HEK293 (cell line): ENCODE results near the gene ZNF766.
"Not testable (repeated sequence)": the region's sequence is repeated elsewhere in the genome, so short reads cannot be mapped to it uniquely, and the experiment has no call there.

Source experiments
- CTCF ChIA-PET: fragments of 350-600 bp; formaldehyde crosslinking; extraction: SDS; loops from one replicate; lab custom pipeline; 2021; ENCODE audit warnings: antibody characterized with exemption; lab: Yijun Ruan, JAX
- POLR2A ChIA-PET: fragments of 300-600 bp; formaldehyde crosslinking; extraction: SDS; loops from one replicate; lab custom pipeline; 2020; ENCODE audit warnings: antibody characterized with exemption, inconsistent platforms; lab: Yijun Ruan, JAX
- H3K27ac ChIP-seq: fragments of 200-500 bp; sonication (Bioruptor generic); 2 replicates; pipeline ENCODE4 v1.5.1; 2014; ENCODE audit warnings: low read depth, low read length, control low read depth, inconsistent platforms; ENCODE audit errors: extremely low read depth
- H3K36me3 ChIP-seq, 2 experiments: fragments of 200-500 bp in 1 of 2; sonication (Bioruptor generic) in 1 of 2; 1 replicate in 1 of 2; 2 replicates in 1 of 2; pipeline ENCODE4 v1.5.1; 2014 to 2017; ENCODE audit warnings: inconsistent platforms in 2 of 2, low read length in 2 of 2; ENCODE audit not compliant: control insufficient read depth in 2 of 2, insufficient read depth in 1 of 2
- H3K4me1 ChIP-seq: fragments of 200-500 bp; sonication (Bioruptor generic); 2 replicates; pipeline ENCODE4 v1.5.1; 2014; ENCODE audit warnings: mild to moderate bottlenecking, low read length, inconsistent platforms; ENCODE audit not compliant: control insufficient read depth, insufficient read depth
- H3K4me3 ChIP-seq: 2 replicates; pipeline ENCODE4 v1.5.1; 2011; ENCODE audit warnings: low read depth, mild to moderate bottlenecking, control low read depth, low read length, moderate library complexity
- H3K9me3 ChIP-seq: fragments of 200-500 bp; sonication (Bioruptor generic); 2 replicates; pipeline ENCODE4 v1.5.1; 2014; ENCODE audit warnings: low read depth, low read length, inconsistent platforms; ENCODE audit not compliant: control insufficient read depth, insufficient read depth
- KLF8 ChIP-seq: fragments of 450-650 bp; formaldehyde crosslinking; IDR thresholded peaks from 2 replicates; pipeline ENCODE4 v1.5.1; 2016; ENCODE audit warnings: missing biosample characterization, missing genetic modification characterization
- TRIM28 ChIP-seq: IDR thresholded peaks from 2 replicates; pipeline ENCODE4 v1.6.1; 2011; ENCODE audit warnings: low read length, control low read depth, borderline replicate concordance
- ZBTB21 ChIP-seq: fragments of 450-650 bp; formaldehyde crosslinking; IDR thresholded peaks from 2 replicates; pipeline ENCODE4 v1.5.1; 2017; ENCODE audit warnings: missing biosample characterization, missing genetic modification characterization
- ZFP41 ChIP-seq: fragments of 450-650 bp; formaldehyde crosslinking; IDR thresholded peaks from 2 replicates; pipeline ENCODE4 v1.5.1; 2016; ENCODE audit warnings: missing biosample characterization, missing genetic modification characterization, borderline replicate concordance
- ZNF335 ChIP-seq: fragments of 450-650 bp; formaldehyde crosslinking; conservative IDR thresholded peaks from 2 replicates; pipeline ENCODE4 v1.5.1; 2016; ENCODE audit warnings: missing biosample characterization, missing genetic modification characterization
- ZNF404 ChIP-seq: fragments of 450-650 bp; formaldehyde crosslinking; IDR thresholded peaks from 2 replicates; pipeline ENCODE4 v1.5.1; 2017; ENCODE audit warnings: missing biosample characterization, missing genetic modification characterization
- ZNF558 ChIP-seq: fragments of 450-650 bp; formaldehyde crosslinking; IDR thresholded peaks from 2 replicates; pipeline ENCODE4 v1.5.1; 2016; ENCODE audit warnings: missing biosample characterization, missing genetic modification characterization
- ZNF654 ChIP-seq: fragments of 450-650 bp; formaldehyde crosslinking; IDR thresholded peaks from 2 replicates; pipeline ENCODE4 v1.5.1; 2016; ENCODE audit warnings: low read depth, missing biosample characterization, missing genetic modification characterization
- ZNF837 ChIP-seq: fragments of 450-650 bp; formaldehyde crosslinking; IDR thresholded peaks from 2 replicates; pipeline ENCODE4 v1.5.1; 2016; ENCODE audit warnings: missing biosample characterization, missing genetic modification characterization
- TF ChIP-seq, protein P1 (sequence below): fragments of 450-650 bp; formaldehyde crosslinking; IDR thresholded peaks from 2 replicates; pipeline ENCODE4 v1.5.1; 2017; ENCODE audit warnings: missing biosample characterization, missing genetic modification characterization
- TF ChIP-seq, protein P2 (sequence below): fragments of 450-650 bp; formaldehyde crosslinking; IDR thresholded peaks from 2 replicates; pipeline ENCODE4 v1.5.1; 2016; ENCODE audit warnings: missing biosample characterization, missing genetic modification characterization, low read depth

ZNF766 gene

DNA sequence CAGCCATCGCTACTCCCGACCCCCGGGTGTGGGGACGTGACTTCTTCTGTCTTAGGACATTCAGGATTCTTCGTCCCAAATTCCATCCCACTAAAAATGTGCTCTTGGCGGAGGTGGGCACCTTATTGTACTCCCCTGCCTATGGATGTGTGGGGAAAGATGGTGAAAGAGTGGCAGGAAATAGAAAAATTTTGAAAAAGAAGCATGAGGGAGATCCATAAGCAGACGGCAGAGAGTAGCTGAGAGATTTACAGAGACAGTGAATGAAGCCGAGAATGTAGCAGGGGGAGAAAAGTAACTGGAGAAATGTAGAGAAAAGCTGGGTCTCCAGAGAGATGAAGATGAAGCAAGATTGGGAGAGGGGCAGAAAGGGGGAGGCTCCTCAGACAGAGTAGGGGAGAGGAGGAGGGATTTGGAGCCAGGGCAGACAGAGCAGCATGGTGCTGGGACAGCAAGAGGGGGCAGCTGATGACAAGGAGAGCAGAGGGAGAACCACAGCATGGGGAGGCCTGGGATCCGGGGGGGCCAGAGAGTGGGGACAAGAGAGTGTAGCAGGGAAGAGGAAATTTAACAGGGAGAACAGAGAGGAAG is 67.5 kb downstream of the ZNF766 start:
- Histone ChIP-seq H3K4me3 (peak overlapping the region; percentile 46), H3K27ac (no peak overlapping the region), H3K4me1 (no peaks in the 10 kb centered on the region), H3K9me3 (no peaks in the 10 kb centered on the region; the same call in 1 of the 2 replicates), H3K36me3 (no peaks in the 10 kb centered on the region)
- TF ChIP-seq, protein P1, sequence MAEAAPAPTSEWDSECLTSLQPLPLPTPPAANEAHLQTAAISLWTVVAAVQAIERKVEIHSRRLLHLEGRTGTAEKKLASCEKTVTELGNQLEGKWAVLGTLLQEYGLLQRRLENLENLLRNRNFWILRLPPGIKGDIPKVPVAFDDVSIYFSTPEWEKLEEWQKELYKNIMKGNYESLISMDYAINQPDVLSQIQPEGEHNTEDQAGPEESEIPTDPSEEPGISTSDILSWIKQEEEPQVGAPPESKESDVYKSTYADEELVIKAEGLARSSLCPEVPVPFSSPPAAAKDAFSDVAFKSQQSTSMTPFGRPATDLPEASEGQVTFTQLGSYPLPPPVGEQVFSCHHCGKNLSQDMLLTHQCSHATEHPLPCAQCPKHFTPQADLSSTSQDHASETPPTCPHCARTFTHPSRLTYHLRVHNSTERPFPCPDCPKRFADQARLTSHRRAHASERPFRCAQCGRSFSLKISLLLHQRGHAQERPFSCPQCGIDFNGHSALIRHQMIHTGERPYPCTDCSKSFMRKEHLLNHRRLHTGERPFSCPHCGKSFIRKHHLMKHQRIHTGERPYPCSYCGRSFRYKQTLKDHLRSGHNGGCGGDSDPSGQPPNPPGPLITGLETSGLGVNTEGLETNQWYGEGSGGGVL (tag by site-specific recombination), result 0 out of 2 replicates have a peak, but pooled peaks have one; percentile 22
- no peak for TF ChIP-seq ZNF837
- POLR2A ChIA-PET, result no interaction called here
- CTCF ChIA-PET, result interaction anchor here (0.8 kb wide), 1 partner anchor 8 kb away, joined by 3 read pairs; no protein-coding TSS in a partner anchor

GRCh38 chr19:52339022-52339421 is 69.6 kb downstream of the ZNF766 start:
- H3K27ac ChIP-seq, H3K9me3 ChIP-seq, H3K36me3 ChIP-seq, H3K4me1 ChIP-seq, H3K4me3 ChIP-seq, CTCF ChIA-PET, POLR2A ChIA-PET: not testable (repeated sequence)

DNA sequence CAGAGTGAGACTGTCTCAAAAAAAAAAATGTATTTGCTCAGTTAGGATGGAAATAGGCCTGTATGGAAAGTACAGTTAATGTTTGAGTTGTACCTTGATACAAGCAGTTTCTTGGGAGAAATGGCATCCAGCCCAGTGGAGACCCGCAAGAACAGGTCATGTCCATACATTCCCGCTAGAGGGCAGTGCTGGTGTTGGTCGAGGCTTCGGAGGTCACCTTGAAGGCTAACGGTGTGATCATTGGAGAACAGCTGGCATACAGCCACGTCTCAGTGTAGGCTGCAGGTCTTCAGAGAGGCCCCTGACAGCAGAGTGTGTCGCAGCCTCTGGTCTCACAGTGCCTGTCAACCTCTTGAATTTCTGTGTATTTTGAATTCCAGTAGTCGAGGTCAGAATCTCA is 74.2 kb downstream of the ZNF766 start:
- Histone ChIP-seq H3K4me3 (no peak overlapping the region), H3K27ac (no peak overlapping the region), H3K4me1 (no peaks in the 10 kb centered on the region), H3K36me3 (no peaks in the 10 kb centered on the region), H3K9me3 (no peaks in the 10 kb centered on the region; the same call in 1 of the 2 replicates)
- no peak for TF ChIP-seq ZNF404 (tag by site-specific recombination)
- TF ChIP-seq ZNF335 (tag by site-specific recombination), result peak; percentile 28; the same call in 1 of the 2 replicates
- no peak for TF ChIP-seq KLF8 (tag by site-specific recombination)
- TF ChIP-seq ZNF654 (tag by site-specific recombination), result peak; percentile 35
- TF ChIP-seq ZNF558 (tag by site-specific recombination), result no peak
- no peak for TF ChIP-seq TRIM28
- ChIA-PET POLR2A (interaction anchor here (0.7 kb wide), 1 partner anchor 248 kb away, joined by 3 read pairs; no protein-coding TSS in a partner anchor), CTCF (interaction anchor here (0.6 to 1.3 kb wide), 4 partner anchors 10 to 364 kb away, joined by 3 to 4 read pairs (median 4); no protein-coding TSS in a partner anchor)

DNA sequence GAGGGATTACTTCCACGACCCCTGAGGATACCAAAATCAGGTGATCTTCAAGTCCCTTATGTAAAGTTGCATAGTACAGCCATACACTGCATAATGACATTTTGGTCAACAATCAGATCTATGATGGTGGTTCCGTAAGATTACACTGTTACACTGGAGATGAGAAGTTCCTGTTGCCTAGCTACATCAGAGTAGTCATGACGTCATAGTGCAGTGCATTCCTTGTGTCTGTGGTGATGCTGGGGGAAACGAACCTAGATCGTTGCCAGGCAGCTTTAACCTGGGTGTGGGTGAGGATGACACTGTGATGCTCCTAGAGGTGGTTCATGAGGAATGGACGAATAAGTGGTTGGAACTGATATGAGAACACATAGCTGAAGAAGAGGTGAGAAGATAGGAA is 75.8 kb downstream of the ZNF766 start:
- Histone ChIP-seq H3K27ac (no peak overlapping the region), H3K4me3 (no peak overlapping the region), H3K4me1 (no peaks in the 10 kb centered on the region), H3K9me3 (no peaks in the 10 kb centered on the region; the same call in 1 of the 2 replicates), H3K36me3 (no peaks in the 10 kb centered on the region)
- POLR2A ChIA-PET, result no interaction called here
- CTCF ChIA-PET, result interaction anchor here (1.0 to 1.1 kb wide), 2 partner anchors 8 to 118 kb away, joined by 3 read pairs; no protein-coding TSS in a partner anchor
- no peak for TF ChIP-seq ZFP41
- 0 out of 2 replicates have a peak, but pooled peaks have one; percentile 18 for TF ChIP-seq ZBTB21 (tag by site-specific recombination)
- TF ChIP-seq, protein P2, sequence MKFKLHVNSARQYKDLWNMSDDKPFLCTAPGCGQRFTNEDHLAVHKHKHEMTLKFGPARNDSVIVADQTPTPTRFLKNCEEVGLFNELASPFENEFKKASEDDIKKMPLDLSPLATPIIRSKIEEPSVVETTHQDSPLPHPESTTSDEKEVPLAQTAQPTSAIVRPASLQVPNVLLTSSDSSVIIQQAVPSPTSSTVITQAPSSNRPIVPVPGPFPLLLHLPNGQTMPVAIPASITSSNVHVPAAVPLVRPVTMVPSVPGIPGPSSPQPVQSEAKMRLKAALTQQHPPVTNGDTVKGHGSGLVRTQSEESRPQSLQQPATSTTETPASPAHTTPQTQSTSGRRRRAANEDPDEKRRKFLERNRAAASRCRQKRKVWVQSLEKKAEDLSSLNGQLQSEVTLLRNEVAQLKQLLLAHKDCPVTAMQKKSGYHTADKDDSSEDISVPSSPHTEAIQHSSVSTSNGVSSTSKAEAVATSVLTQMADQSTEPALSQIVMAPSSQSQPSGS (tag by site-specific recombination), result peak; percentile 39; the same call in 1 of the 2 replicates
